Measurements from ENCODE around the gene U2AF1L4.
"Not testable (repeated sequence)": the region's sequence is repeated elsewhere in the genome, so short reads cannot be mapped to it uniquely, and the experiment has no call there.

U2AF1L4 gene

DNA sequence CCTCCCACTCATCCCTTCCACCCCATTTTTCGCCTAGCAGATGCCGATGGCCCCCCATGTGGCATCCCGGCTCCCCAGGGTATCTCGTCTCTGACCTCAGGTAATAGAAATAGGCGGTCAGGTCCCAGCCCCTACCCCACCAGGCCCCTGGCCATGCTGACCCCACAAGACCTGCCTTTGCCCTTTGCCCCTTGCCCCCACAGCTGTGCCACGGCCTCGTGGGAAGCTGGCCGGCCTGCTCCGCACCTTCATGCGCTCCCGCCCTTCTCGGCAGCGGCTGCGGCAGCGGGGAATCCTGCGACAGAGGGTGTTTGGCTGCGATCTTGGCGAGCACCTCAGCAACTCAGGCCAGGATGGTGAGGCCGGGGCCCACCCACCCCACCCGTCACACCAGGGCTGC lies 35.5 kb upstream of the U2AF1L4 start:
- no peak for DNase-seq (ENCODE audit: low spot score)

GRCh38 chr19:35780058-35780457 lies 34.8 kb upstream of the U2AF1L4 start:
- no peak for DNase-seq (ENCODE audit: low spot score)

DNA sequence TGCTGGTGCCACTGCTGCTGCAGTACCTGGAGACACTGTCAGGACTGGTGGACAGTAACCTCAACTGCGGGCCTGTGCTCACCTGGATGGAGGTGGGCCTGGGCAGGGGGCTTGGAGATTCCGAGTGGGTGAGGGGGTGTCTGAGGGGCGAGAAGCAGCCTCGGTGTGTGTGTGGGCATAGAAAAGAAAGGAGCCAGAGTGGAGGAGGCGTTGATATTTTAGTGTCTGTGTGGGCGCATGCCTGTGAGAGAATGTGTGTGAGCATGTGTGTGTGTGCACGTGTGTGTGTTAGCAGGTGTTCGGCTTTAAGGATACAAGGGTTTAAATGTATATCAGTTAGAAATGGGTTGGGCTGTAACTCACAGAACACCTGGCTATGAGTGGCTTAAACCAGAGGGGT lies 33.8 kb upstream of the U2AF1L4 start:
- no peak for DNase-seq (ENCODE audit: low spot score)

DNA sequence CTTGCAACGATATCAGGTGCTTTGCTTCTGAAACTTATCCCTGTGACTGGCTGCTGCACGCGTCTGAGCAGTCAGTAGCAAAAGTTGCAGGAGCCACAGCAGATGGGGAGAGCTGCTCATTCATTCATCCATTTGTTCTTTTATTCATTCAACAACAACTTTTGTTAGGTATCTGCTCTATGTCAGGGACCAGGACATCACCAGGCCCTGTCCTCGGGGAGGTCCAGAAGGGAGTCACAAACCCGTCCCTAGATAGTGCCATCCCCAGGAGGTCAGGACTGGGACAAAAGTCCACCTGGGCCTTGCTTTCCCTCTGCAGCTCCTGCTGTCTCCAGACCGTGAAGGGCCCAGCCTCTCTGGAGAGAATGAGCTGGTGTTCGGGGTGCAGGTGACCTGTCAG lies 32.7 kb upstream of the U2AF1L4 start:
- DNase-seq (ENCODE audit: low spot score) = no peak

- no peak for DNase-seq (ENCODE audit: low spot score)
These were observed 32.0 kb upstream of the U2AF1L4 start for GRCh38 chr19:35777086-35777841.

- no peak for DNase-seq (ENCODE audit: low spot score)
These were observed 31.0 kb upstream of the U2AF1L4 start for GRCh38 chr19:35776102-35776788.

- DNase-seq (ENCODE audit: low spot score) = peak; percentile 99
These were observed 30.3 kb upstream of the U2AF1L4 start, which contains the start of gene ARHGAP33 for GRCh38 chr19:35775298-35776101. Gene ARHGAP33, plus strand, starts transcription at chr19:35775564. Its CDS starts 95 bp downstream, at chr19:35775659.

DNA sequence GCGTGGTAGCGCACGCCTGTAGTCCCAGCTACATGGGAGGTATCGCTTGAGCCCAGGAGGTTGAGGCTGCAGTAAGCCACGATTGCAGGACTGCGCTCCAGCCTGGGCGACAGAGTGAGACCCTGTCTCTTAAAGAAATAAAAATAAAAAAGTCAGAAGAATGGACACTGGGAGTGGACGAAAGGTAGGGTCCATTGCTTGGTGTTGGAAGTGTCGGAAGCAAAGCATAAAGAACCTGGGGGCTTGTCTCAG lies 29.8 kb upstream of the U2AF1L4 start:
- DNase-seq (ENCODE audit: low spot score) = no peak

- no peak for DNase-seq (ENCODE audit: low spot score)
These were observed 29.2 kb upstream of the U2AF1L4 start for GRCh38 chr19:35774274-35775045.

DNA sequence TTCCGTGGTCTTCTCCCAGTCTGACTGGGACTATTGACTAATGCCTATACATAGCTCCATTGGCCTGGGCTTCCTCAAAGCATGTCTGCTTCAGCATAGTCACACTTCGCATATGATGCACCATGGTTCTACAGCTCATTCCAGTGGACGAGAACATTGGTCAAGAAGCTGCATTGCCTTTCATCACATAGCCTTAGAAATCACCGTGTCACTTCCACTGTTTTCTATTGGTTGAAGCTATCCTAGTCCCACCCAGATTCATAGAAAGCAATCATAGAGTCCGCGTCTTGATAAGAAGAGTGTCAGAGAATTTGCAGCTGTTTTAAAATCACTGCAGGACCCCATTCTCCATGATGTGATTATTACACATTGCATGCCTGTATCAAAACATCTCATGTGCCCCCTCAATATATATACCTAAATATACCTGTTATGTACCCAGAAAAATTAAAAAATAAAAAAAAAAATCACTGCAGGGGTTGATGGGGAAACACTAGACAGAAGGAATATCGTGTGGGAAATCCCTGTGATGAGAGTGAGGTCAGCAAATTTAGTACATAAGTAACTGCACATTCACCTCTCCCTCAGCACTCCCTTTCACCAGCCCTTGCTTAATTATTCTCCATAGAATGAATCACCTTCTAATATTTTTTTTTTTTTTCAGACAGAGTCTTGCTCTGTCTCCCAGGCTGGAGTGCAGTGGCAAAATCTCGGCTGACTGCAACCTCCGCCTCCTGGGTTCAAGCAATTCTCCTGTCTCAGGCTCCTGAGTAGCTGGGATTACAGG lies 28.0 kb upstream of the U2AF1L4 start:
- DNase-seq (ENCODE audit: low spot score) = no peak

DNA sequence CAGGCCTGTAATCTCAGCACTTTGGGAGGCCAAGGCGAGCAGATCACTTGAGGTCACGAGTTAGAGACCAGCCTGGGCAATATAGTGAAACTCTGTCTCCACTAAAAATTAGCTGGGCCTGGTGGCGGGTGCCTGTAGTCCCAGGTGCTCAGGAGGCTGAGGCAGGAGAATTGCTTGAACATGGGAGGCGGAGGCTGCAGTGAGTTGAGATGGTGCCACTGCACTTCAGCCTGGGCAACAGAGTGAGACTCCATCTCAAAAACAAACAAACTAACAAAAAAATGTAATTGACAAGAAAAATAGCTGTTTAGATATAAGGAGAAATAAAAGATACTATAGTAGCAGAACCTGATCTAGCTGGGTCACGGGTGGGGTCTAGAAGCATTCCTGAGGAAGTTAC lies 27.1 kb upstream of the U2AF1L4 start:
- not testable (repeated sequence) for DNase-seq (ENCODE audit: low spot score)

DNA sequence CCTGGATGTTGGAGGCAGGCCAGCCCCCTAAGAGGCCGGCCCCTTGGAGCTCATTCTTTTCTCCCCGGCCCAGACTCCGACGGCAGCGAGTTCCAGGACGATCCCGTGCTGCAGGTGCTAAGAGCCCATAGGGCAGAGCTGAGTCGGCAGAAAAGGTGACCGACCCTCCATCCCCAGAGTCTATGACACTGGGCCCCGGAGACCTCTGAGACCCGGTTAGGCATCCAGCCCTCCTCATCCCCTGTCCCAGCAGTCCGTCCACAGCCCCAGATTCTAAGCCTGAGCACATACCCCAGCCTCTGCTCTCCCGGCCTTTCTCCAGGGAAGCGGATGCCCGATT lies 22.8 kb upstream of the U2AF1L4 start:
- DNase-seq (ENCODE audit: low spot score) = no peak

DNA sequence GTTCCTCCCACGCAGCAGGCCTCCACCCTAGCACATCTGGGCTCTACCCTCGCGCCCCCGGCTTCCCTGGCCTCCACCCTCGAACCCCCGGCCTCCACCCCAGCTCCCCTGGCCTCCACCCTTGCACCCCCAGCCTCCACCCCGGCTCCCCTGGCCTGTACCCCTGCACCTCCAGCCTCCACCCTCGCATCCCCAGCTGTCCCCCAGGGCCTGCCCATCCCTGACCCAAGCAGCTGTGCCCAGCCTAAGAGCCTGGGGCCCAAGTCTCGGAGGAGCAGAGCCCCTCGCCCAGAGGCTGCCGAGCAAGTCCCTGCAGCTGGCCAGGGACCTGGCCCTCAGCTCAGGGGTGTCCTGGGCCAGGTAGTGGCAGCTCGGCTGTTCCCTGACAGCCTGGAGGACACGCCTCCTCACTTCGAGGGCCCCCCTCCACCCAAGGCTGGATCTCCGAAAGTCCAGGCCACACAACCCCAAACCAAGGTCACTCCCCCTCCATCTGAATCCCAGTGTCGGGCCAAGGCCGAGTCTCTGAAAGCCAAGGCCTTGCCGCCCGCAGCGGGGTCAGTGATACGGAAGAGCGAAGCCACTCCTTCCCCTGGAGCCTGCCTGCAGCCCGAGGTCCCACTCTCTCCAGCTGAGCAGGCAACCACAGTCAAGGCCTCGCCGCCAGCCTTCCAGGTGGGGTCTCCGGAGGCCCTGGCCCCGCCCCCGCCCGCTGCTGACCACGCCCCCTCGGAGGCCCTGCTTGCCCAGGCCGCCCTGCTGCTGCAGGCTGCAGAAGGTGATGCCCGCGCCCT lies 22.3 kb upstream of the U2AF1L4 start:
- peak; percentile 61 for DNase-seq (ENCODE audit: low spot score)

DNA sequence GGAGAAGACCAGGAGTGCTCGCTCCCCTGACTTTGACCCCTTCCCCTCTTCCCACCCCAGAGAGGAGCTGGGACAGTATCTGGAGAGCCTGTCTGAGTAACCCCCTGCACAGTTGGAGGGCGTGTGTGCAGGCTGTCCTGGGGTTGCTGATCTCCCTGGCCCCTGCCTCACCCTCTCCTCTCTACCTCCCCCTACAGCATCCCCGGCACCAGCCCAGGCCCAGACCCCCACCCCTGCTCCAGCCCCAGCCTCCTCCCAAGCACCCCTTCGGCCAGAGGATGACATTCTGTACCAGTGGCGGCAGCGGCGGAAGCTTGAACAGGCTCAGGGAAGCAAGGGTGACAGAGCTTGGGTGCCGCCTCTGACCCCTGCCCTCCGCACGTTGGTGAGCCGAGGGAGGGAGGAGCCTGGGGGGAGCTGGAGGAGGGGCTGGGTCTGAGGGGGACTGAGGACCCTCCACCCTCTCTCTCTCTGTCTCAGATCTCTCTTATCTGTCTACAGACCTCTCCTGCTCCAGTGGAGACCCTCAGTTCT lies 21.4 kb upstream of the U2AF1L4 start:
- DNase-seq (ENCODE audit: low spot score) = no peak

- DNase-seq (ENCODE audit: low spot score) = no peak
These were observed 19.5 kb upstream of the U2AF1L4 start for GRCh38 chr19:35764432-35765315.

DNA sequence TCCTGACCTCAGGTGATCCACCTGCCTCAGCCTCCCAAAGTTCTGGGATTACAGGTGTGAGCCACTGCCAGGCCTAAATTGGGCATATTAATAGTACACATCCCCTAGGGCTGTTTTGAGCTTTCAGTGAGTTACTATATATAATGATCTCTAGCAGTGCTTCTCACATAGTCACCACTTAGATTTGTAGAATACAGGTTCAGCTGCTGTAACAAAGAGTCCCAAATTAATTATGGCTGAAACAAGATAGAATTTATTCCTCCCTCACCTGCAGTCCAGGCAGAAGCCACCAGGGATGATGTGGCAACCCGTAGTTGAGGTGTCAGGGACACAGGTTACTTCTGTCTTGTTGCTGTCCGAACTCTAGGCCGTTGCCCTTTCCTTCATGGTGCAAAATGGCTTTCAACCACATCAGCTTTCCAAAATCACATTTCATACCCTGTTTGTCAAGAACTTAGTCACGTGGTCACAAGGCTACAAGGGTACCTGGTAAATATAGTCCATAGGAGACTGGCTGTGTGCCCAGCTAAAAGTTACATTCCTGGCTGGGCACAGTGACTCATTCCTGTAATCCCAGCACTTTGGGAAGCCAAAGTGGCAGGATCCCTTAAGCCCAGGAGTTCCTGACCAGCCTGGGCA lies 15.6 kb upstream of the U2AF1L4 start:
- no peak for DNase-seq (ENCODE audit: low spot score)

- no peak for DNase-seq (ENCODE audit: low spot score)
These were observed 14.5 kb upstream of the U2AF1L4 start for GRCh38 chr19:35759697-35760096.

DNA sequence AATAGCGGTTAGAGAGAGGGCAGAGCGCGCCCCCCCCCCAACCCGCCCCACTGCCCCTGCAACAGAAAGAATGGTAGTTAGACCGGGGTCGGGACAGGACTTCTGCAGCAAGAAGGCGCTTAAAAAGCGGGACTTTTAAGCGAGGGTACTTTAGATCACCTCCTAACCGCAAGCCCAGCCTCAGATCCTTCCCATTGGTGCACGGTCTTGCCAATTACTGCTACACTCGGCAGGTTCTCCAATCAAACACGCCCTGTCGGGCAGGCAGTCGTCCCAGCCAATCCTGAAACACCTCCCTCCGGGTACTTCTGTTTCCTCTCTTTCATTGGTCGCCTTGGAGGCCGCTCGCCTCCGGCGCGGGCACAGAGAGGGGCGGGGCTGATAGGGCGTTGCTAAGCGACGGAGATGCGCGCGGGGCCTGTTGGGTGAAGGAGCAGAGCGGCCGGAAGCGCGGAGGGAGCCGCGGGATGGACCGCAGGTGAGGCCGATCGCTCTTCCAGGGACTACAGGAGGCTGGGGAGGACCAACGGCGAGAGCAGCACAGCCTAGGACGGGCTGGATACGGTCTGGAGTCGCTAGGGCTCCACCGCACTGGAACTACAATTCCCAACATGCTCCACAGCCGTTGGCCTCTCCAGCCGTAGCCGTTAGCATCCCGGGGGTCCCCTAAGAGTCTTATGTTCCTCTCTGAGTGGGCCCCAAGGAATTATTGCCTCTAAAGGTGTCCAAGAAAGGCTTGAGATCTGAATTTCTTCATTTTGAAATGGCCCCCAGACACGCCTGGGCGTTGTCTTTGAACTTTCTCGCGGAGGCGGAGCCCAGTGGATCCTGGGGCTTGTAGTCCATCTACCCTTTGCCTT lies 12.8 kb upstream of the U2AF1L4 start, which contains the start of gene PROSER3:
Gene PROSER3 (plus strand): TSS at position 428 of the 860 bp plus-strand sequence. CDS start 40 bp downstream, at position 468.
- DNase-seq (ENCODE audit: low spot score) = peak; percentile 100

Measured in NAMALWA (cell line).